Endothelial cell of umbilical vein (primary cell): ENCODE measurements around the gene ERICH3. TPM values are rescaled to one million over a fixed set of nuclear protein-coding genes. Genes with fewer than 3 reads are reported as not detected.

Experiments
- BruUV-seq: library from RNA; stranded (reverse); fragments of 400-500 nt; replicated peaks from 2 replicates; lab custom pipeline; 2021; lab: Mats Ljungman, UMichigan
- CTCF ChIA-PET: fragments of 300-600, 350-600 bp; sonication (Branson Sonifier 250); formaldehyde crosslinking; loops from one replicate; lab custom pipeline; 2021; ENCODE audit warnings: antibody characterized with exemption, inconsistent platforms; lab: Charles Lee
- POLR2A ChIA-PET: fragments of 300-600, 350-600 bp; sonication (Branson Sonifier 250); formaldehyde crosslinking; loops from one replicate; lab custom pipeline; 2021; ENCODE audit warnings: antibody characterized with exemption, inconsistent platforms; lab: Charles Lee
- DNase-seq: peaks from one replicate; pipeline ENCODE4 v3.0.0-alpha.2; 2011; ENCODE audit warnings: low read depth, low spot score
- FAIRE-seq: peaks from 2 replicates; lab custom pipeline; 2011; peaks lifted over from hg19 to GRCh38; lab: Jason Lieb, UNC
- H2AFZ ChIP-seq: 2 replicates; pipeline ENCODE4 v1.6.0; 2012; ENCODE audit warnings: low read depth, low read length, control low read depth, inconsistent platforms
- H3K27ac ChIP-seq: 2 replicates; pipeline ENCODE4 v1.5.1; 2011; ENCODE audit warnings: low read depth, mild to moderate bottlenecking, control low read depth, low read length, moderate library complexity; ENCODE audit not compliant: insufficient read depth
- H3K27me3 ChIP-seq, 2 experiments: 2 replicates each; pipeline versions ENCODE4 v1.6.0 to v1.6.1; 2011; ENCODE audit warnings: low read length in 2 of 2, mixed read lengths in 1 of 2; ENCODE audit not compliant: control insufficient read depth in 2 of 2, insufficient read depth in 2 of 2
- H3K36me3 ChIP-seq, 2 experiments: 2 replicates in 1 of 2; 3 replicates in 1 of 2; pipeline ENCODE4 v1.5.1; 2011; ENCODE audit warnings: low read length in 2 of 2, mild to moderate bottlenecking in 1 of 2, moderate library complexity in 1 of 2; ENCODE audit not compliant: control insufficient read depth in 2 of 2, insufficient read depth in 2 of 2; ENCODE audit errors: extremely low read depth in 1 of 2
- H3K4me1 ChIP-seq: 3 replicates; pipeline ENCODE4 v1.5.1; 2011; ENCODE audit warnings: mild to moderate bottlenecking, low read length; ENCODE audit not compliant: control insufficient read depth, insufficient read depth; ENCODE audit errors: extremely low read depth
- H3K4me2 ChIP-seq: 2 replicates; pipeline ENCODE4 v1.6.1; 2011; ENCODE audit warnings: low read length, control low read depth, mixed read lengths; ENCODE audit not compliant: insufficient read depth
- H3K4me3 ChIP-seq, 3 experiments: fragments of 200-600 bp in 1 of 3; sonication (generic), shearing (Covaris generic) in 1 of 3; replicated peaks in 1 of 3; 2 replicates each; pipeline ENCODE4 v1.5.1; 2011 to 2016; ENCODE audit warnings: control low read depth in 3 of 3, low read length in 3 of 3, mild to moderate bottlenecking in 2 of 3, inconsistent platforms in 1 of 3, low read depth in 1 of 3, moderate library complexity in 1 of 3; ENCODE audit not compliant: insufficient read depth in 1 of 3
- H3K79me2 ChIP-seq: 2 replicates; pipeline ENCODE4 v1.6.0; 2012; ENCODE audit warnings: low read length, inconsistent platforms; ENCODE audit not compliant: control insufficient read depth, insufficient read depth
- H3K9ac ChIP-seq: replicated peaks from 2 replicates; pipeline ENCODE3; 2011; ENCODE audit warnings: low read length, control low read depth; ENCODE audit not compliant: insufficient read depth; ENCODE audit errors: extremely low read depth
- H3K9me1 ChIP-seq: replicated peaks from 3 replicates; pipeline ENCODE4 v1.6.0; 2011; ENCODE audit warnings: mild to moderate bottlenecking, low read length; ENCODE audit not compliant: control insufficient read depth, insufficient read depth; ENCODE audit errors: extremely low read depth
- H3K9me3 ChIP-seq: replicated peaks from 2 replicates; pipeline ENCODE4 v1.5.1; 2012; ENCODE audit warnings: low read length, inconsistent platforms; ENCODE audit not compliant: control insufficient read depth, insufficient read depth
- H4K20me1 ChIP-seq: replicated peaks from 2 replicates; pipeline ENCODE3; 2011; ENCODE audit warnings: mild to moderate bottlenecking, low read length; ENCODE audit not compliant: control insufficient read depth, insufficient read depth; ENCODE audit errors: extremely low read depth
- EZH2 ChIP-seq: IDR thresholded peaks from 2 replicates; pipeline ENCODE4 v1.6.1; 2012; ENCODE audit warnings: borderline replicate concordance, low read depth, mild to moderate bottlenecking, moderate library complexity, low read length, inconsistent platforms; ENCODE audit not compliant: severe bottlenecking
- FOS ChIP-seq: IDR thresholded peaks from 2 replicates; pipeline ENCODE4 v1.6.1; 2011; ENCODE audit warnings: mild to moderate bottlenecking, low read length, moderate library complexity, borderline replicate concordance; ENCODE audit not compliant: insufficient read depth
- GATA2 ChIP-seq: IDR thresholded peaks from 2 replicates; pipeline ENCODE4 v1.7.0; 2011; ENCODE audit warnings: low read depth, mild to moderate bottlenecking, moderate library complexity, mixed read lengths, low read length; ENCODE audit not compliant: insufficient read length, insufficient read depth
- JUN ChIP-seq: IDR thresholded peaks from 2 replicates; pipeline ENCODE4 v1.6.1; 2011; ENCODE audit warnings: borderline replicate concordance, low read depth; ENCODE audit not compliant: insufficient read length, insufficient read depth
- MYC ChIP-seq: IDR thresholded peaks from one replicate; pipeline ENCODE4 v1.6.1; 2011; ENCODE audit warnings: mild to moderate bottlenecking, low read depth, low read length
- POLR2A ChIP-seq: IDR thresholded peaks from 2 replicates; pipeline ENCODE4 v1.6.1; 2012; ENCODE audit warnings: low read depth, mild to moderate bottlenecking, control low read depth, low read length
- POLR2AphosphoS5 ChIP-seq: IDR thresholded peaks from 2 replicates; pipeline ENCODE4 v1.6.1; 2012; ENCODE audit warnings: low read depth, mild to moderate bottlenecking, control low read depth, low read length, moderate library complexity; ENCODE audit not compliant: insufficient read depth
- dilution Hi-C: fragments of 300-500 bp; cut with MboI; formaldehyde crosslinking; loops from one replicate; pipeline ENCODE4 v1.15.0; 2019; ENCODE audit warnings: low sequenced_read_pairs; ENCODE audit not compliant: extremely low pct_ligation_motif_present
- intact Hi-C: fragments of 100-400 bp; cut with micrococcal nuclease; formaldehyde crosslinking; loops from one replicate; pipeline ENCODE4 v1.10.0; 2022
- polyA plus RNA-seq, 4 experiments: library from polyadenylated mRNA; depleted of rRNA in 3 of 4; stranded (reverse) in 3 of 4; unstranded in 1 of 4; fragments of >200 nt; gene quantifications; 2 replicates each; pipeline versions ENCODE4 v1.2.1 to v1.2.3, GENCODE V29; 2011 to 2012; ENCODE audit warnings: missing spikeins in 1 of 4
- total RNA-seq: library from RNA; stranded (reverse); gene quantifications from 2 replicates; pipeline ENCODE4 v1.2.3, GENCODE V29; 2021
- TF ChIP-seq, protein P1 (sequence below), 2 donors: IDR thresholded peaks; 1 replicate in 1 of 2; 2 replicates in 1 of 2; pipeline ENCODE4 v1.5.1; 2011; ENCODE audit warnings: low read length in 2 of 2, mild to moderate bottlenecking in 2 of 2, moderate library complexity in 2 of 2, control low read depth in 1 of 2, inconsistent platforms in 1 of 2, low read depth in 1 of 2; ENCODE audit not compliant: insufficient read depth in 1 of 2; ENCODE audit errors: extremely low read depth in 1 of 2
- TF ChIP-seq, protein P2 (sequence below): IDR thresholded peaks from 2 replicates; pipeline ENCODE4 v1.6.1; 2011; ENCODE audit not compliant: insufficient read depth, insufficient read length

The ERICH3 gene
- total and polyA plus RNA-seq, 2 donors (not counting 3 experiments of a cell fraction or from before 2014, with no cell fraction given), result not detected

DNA sequence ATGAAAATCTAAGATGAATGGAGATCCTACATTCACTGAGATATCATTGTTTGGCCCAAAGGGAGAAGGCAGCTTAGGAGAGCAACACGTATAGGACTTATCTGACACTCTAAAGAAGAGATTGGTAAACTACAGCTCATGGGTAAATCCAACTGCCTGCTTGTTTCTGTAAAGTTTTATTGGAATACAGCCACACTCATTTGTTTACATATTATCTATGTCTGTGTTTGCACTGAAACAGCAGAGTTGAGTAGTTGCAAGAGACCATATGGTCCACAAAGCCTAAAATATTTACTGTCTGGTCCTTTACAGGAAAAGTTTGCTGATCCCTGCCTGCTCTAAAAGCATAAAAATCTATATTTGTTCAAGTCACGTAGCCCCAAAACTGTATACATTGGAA, 146.9 kb downstream of the ERICH3 start:
- FAIRE-seq (no peak), DNase-seq (no peak)
- Histone ChIP-seq H3K9me1 (no peaks in the 10 kb centered on the region), H3K9ac (no peak overlapping the region), H3K27me3 (no peaks in the 10 kb centered on the region), H3K79me2 (no peaks in the 10 kb centered on the region), H2AFZ (no peak overlapping the region), H3K9me3 (peaks cover 2% of the 10 kb centered on the region), H3K36me3 (no peaks in the 10 kb centered on the region), H3K4me2 (no peak overlapping the region), H4K20me1 (no peaks in the 10 kb centered on the region), H3K4me3 (no peak overlapping the region), H3K4me1 (no peaks in the 10 kb centered on the region), H3K27ac (no peak overlapping the region)
- intact Hi-C loops (no loop called here), dilution Hi-C loops (no loop called here)
- TF ChIP-seq POLR2A (no peak), EZH2 (no peak), JUN (no peak), POLR2AphosphoS5 (no peak), MYC (no peak), FOS (no peak), GATA2 (no peak)
- TF ChIP-seq, protein P1, sequence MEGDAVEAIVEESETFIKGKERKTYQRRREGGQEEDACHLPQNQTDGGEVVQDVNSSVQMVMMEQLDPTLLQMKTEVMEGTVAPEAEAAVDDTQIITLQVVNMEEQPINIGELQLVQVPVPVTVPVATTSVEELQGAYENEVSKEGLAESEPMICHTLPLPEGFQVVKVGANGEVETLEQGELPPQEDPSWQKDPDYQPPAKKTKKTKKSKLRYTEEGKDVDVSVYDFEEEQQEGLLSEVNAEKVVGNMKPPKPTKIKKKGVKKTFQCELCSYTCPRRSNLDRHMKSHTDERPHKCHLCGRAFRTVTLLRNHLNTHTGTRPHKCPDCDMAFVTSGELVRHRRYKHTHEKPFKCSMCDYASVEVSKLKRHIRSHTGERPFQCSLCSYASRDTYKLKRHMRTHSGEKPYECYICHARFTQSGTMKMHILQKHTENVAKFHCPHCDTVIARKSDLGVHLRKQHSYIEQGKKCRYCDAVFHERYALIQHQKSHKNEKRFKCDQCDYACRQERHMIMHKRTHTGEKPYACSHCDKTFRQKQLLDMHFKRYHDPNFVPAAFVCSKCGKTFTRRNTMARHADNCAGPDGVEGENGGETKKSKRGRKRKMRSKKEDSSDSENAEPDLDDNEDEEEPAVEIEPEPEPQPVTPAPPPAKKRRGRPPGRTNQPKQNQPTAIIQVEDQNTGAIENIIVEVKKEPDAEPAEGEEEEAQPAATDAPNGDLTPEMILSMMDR (IDR thresholded peaks at IDR 0.05; ENCODE audit: extremely low read depth in 1 of 2, insufficient read depth in 1 of 2, low read depth in 1 of 2, low read length in 2 of 2), result no peak
- TF ChIP-seq, protein P2, sequence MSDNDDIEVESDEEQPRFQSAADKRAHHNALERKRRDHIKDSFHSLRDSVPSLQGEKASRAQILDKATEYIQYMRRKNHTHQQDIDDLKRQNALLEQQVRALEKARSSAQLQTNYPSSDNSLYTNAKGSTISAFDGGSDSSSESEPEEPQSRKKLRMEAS, result no peak
- no TSS peak for BruUV-seq
- POLR2A ChIA-PET, result no interaction called here
- CTCF ChIA-PET, result no interaction called here
